ENCODE results near the gene BCL11A. TPM values are rescaled to one million over a fixed set of nuclear protein-coding genes. Genes with fewer than 3 reads are reported as not detected.

The BCL11A gene
- total and polyA plus RNA-seq, 4 donors = 0.08 to 8.5 (median 0.47) TPM

- no peaks in the 10 kb centered on the region for H3K36me3 ChIP-seq (ENCODE audit: control insufficient read depth in 4 of 4, insufficient read depth in 3 of 4, low read depth in 1 of 4, low read length in 3 of 4)
- no peak overlapping the region for H3K27ac ChIP-seq (ENCODE audit: low read depth in 1 of 2, low read length in 2 of 2)
- TF ChIP-seq, protein P1, sequence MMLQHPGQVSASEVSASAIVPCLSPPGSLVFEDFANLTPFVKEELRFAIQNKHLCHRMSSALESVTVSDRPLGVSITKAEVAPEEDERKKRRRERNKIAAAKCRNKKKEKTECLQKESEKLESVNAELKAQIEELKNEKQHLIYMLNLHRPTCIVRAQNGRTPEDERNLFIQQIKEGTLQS (IDR thresholded peaks at IDR 0.05) = no peak
- TF ChIP-seq NR2F2 (IDR thresholded peaks at IDR 0.05) (no peak), RAD21 (IDR thresholded peaks at IDR 0.05) (no peak), JUND (IDR thresholded peaks at IDR 0.05) (no peak), FOXA1 (IDR thresholded peaks at IDR 0.05) (no peak), EGR1 (IDR thresholded peaks at IDR 0.05; ENCODE audit: low read depth in 2 of 2) (no peak)
- TF ChIP-seq, protein P2, sequence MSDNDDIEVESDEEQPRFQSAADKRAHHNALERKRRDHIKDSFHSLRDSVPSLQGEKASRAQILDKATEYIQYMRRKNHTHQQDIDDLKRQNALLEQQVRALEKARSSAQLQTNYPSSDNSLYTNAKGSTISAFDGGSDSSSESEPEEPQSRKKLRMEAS (IDR thresholded peaks at IDR 0.05) = no peak
- no peaks in the 10 kb centered on the region for H3K9me3 ChIP-seq (ENCODE audit: control insufficient read depth in 4 of 4, low read length in 3 of 4)
- 82% methylated on average over 3 of the region's 3 CpGs for WGBS
- H3K9ac ChIP-seq (ENCODE audit: low read depth in 1 of 2, low read length in 2 of 2) = no peak overlapping the region
- H3K27me3 ChIP-seq (ENCODE audit: control insufficient read depth in 4 of 4, insufficient read depth in 4 of 4, low read length in 3 of 4) = peaks cover 0 to under 1% (median 0%) of the 10 kb centered on the region in 4 donors
- no peak for DNase-seq (ENCODE audit: low spot score)
- peaks cover 0 to 8% (median 0%) of the 10 kb centered on the region in 4 donors for H3K4me1 ChIP-seq (ENCODE audit: control insufficient read depth in 4 of 4, insufficient read depth in 4 of 4, low read length in 3 of 4)
- H3K4me3 ChIP-seq (ENCODE audit: low read depth in 1 of 3, low read length in 3 of 3) = no peak overlapping the region
Observed at GRCh38 chr2:60522462-60522861, 31.0 kb downstream of the BCL11A start.

DNA sequence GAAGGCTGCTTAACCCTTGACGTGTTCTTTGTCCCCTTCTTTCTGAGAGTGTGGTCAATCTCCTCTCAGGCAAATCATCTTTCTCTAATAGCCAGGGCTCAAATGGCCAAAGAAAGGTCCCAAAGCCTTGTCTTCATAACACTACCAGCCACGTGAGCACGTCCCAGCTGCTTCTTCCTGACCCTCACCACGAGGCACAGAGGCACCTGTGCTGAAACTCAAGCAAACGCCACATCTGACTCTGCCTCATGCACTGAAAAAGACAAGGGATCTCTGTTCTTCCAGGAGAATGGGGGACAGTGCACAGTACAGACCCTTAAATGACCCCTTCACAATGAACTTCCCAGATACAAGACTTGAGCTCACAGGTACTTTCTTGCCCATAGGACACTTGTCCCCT, 31.8 kb downstream of the BCL11A start:
- DNase-seq (ENCODE audit: low spot score) = no peak
- no peaks in the 10 kb centered on the region for H3K36me3 ChIP-seq (ENCODE audit: control insufficient read depth in 4 of 4, insufficient read depth in 3 of 4, low read depth in 1 of 4, low read length in 3 of 4)
- H3K4me3 ChIP-seq (ENCODE audit: low read depth in 1 of 3, low read length in 3 of 3) = no peak overlapping the region
- no peaks in the 10 kb centered on the region for H3K27me3 ChIP-seq (ENCODE audit: control insufficient read depth in 4 of 4, insufficient read depth in 4 of 4, low read length in 3 of 4)
- H3K9ac ChIP-seq (ENCODE audit: low read depth in 1 of 2, low read length in 2 of 2) = no peak overlapping the region
- 87% methylated on average over 5 of the region's 5 CpGs for WGBS
- H3K9me3 ChIP-seq (ENCODE audit: control insufficient read depth in 4 of 4, low read length in 3 of 4) = no peaks in the 10 kb centered on the region
- peaks cover 0 to 8% (median 0%) of the 10 kb centered on the region in 4 donors for H3K4me1 ChIP-seq (ENCODE audit: control insufficient read depth in 4 of 4, insufficient read depth in 4 of 4, low read length in 3 of 4)
- TF ChIP-seq SP1 (IDR thresholded peaks at IDR 0.05) (no peak), NR2F2 (IDR thresholded peaks at IDR 0.05) (no peak), EGR1 (IDR thresholded peaks at IDR 0.05; ENCODE audit: low read depth in 2 of 2) (no peak), JUND (IDR thresholded peaks at IDR 0.05) (no peak), YY1 (IDR thresholded peaks at IDR 0.05) (no peak), FOXA1 (IDR thresholded peaks at IDR 0.05) (no peak), RAD21 (IDR thresholded peaks at IDR 0.05) (no peak), HNF4A (conservative IDR thresholded peaks at IDR 0.05) (no peak), TAF1 (conservative IDR thresholded peaks at IDR 0.05) (no peak)
- TF ChIP-seq, protein P3, sequence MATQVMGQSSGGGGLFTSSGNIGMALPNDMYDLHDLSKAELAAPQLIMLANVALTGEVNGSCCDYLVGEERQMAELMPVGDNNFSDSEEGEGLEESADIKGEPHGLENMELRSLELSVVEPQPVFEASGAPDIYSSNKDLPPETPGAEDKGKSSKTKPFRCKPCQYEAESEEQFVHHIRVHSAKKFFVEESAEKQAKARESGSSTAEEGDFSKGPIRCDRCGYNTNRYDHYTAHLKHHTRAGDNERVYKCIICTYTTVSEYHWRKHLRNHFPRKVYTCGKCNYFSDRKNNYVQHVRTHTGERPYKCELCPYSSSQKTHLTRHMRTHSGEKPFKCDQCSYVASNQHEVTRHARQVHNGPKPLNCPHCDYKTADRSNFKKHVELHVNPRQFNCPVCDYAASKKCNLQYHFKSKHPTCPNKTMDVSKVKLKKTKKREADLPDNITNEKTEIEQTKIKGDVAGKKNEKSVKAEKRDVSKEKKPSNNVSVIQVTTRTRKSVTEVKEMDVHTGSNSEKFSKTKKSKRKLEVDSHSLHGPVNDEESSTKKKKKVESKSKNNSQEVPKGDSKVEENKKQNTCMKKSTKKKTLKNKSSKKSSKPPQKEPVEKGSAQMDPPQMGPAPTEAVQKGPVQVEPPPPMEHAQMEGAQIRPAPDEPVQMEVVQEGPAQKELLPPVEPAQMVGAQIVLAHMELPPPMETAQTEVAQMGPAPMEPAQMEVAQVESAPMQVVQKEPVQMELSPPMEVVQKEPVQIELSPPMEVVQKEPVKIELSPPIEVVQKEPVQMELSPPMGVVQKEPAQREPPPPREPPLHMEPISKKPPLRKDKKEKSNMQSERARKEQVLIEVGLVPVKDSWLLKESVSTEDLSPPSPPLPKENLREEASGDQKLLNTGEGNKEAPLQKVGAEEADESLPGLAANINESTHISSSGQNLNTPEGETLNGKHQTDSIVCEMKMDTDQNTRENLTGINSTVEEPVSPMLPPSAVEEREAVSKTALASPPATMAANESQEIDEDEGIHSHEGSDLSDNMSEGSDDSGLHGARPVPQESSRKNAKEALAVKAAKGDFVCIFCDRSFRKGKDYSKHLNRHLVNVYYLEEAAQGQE (IDR thresholded peaks at IDR 0.05) = no peak
- TF ChIP-seq, protein P4, sequence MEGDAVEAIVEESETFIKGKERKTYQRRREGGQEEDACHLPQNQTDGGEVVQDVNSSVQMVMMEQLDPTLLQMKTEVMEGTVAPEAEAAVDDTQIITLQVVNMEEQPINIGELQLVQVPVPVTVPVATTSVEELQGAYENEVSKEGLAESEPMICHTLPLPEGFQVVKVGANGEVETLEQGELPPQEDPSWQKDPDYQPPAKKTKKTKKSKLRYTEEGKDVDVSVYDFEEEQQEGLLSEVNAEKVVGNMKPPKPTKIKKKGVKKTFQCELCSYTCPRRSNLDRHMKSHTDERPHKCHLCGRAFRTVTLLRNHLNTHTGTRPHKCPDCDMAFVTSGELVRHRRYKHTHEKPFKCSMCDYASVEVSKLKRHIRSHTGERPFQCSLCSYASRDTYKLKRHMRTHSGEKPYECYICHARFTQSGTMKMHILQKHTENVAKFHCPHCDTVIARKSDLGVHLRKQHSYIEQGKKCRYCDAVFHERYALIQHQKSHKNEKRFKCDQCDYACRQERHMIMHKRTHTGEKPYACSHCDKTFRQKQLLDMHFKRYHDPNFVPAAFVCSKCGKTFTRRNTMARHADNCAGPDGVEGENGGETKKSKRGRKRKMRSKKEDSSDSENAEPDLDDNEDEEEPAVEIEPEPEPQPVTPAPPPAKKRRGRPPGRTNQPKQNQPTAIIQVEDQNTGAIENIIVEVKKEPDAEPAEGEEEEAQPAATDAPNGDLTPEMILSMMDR (IDR thresholded peaks at IDR 0.05; ENCODE audit: low read depth, low read length, missing input control) = no peak
- no peak overlapping the region for H3K27ac ChIP-seq (ENCODE audit: low read depth in 1 of 2, low read length in 2 of 2)

Measured in liver (tissue), 9 donors.